K562 (cell line): ENCODE results near the gene VPS13D. TPM values are rescaled to one million over a fixed set of nuclear protein-coding genes. Genes with fewer than 3 reads are reported as not detected.

Experiments
- CREM ChIP-seq: IDR thresholded peaks from 2 replicates; pipeline ENCODE4 v1.6.1; 2014; ENCODE audit warnings: antibody characterized with exemption, low read depth
- ELF1 ChIP-seq: fragments of 200-800 bp; sonication (Bioruptor generic); IDR thresholded peaks from 2 replicates; pipeline ENCODE4 v1.6.1; 2016; ENCODE audit warnings: missing genetic modification characterization, missing compliant biosample characterization
- GTF2A2 ChIP-seq: IDR thresholded peaks from 2 replicates; pipeline ENCODE4 v1.6.1; 2016; ENCODE audit warnings: mild to moderate bottlenecking, missing genetic modification characterization, missing compliant biosample characterization
- HNRNPLL ChIP-seq: fragments of 200-400 bp; formaldehyde crosslinking; IDR thresholded peaks from 2 replicates; pipeline ENCODE4 v1.6.1; 2017; ENCODE audit warnings: low read length, low read depth, mild to moderate bottlenecking; ENCODE audit not compliant: poor library complexity, severe bottlenecking
- HSF4 ChIP-seq: fragments of 250-450 bp; sonication (Bioruptor Pico); IDR thresholded peaks from 2 replicates; pipeline ENCODE4 v2.1.2; 2022; ENCODE audit warnings: mild to moderate bottlenecking, moderate library complexity, borderline replicate concordance
- KDM5B ChIP-seq: fragments of 200-600 bp; sonication (generic); IDR thresholded peaks from 2 replicates; pipeline ENCODE4 v1.6.1; 2012; ENCODE audit warnings: low read depth, mild to moderate bottlenecking, moderate library complexity, low read length, control low read depth, inconsistent platforms; ENCODE audit not compliant: insufficient replicate concordance
- SLC30A9 ChIP-seq: fragments of 250-450 bp; sonication (Bioruptor Pico); IDR thresholded peaks from 2 replicates; pipeline ENCODE4 v1.8.0; 2022; ENCODE audit warnings: mild to moderate bottlenecking, moderate library complexity
- TOE1 ChIP-seq, 2 experiments: fragments of 450-650 bp in 1 of 2; sonication (generic) in 1 of 2; formaldehyde crosslinking in 1 of 2; IDR thresholded peaks; 2 replicates each; pipeline versions ENCODE4 v1.7.1 to v1.8.0; 2016 to 2022; ENCODE audit warnings: borderline replicate concordance in 2 of 2, mild to moderate bottlenecking in 2 of 2, antibody characterized with exemption in 1 of 2, inconsistent platforms in 1 of 2, low read depth in 1 of 2, missing genetic modification reagents in 1 of 2, moderate library complexity in 1 of 2
- TRIM24 ChIP-seq, 2 experiments: fragments of 450-650 bp; IDR thresholded peaks; 2 replicates each; pipeline ENCODE4 v1.6.1; 2016
- ZNF408 ChIP-seq: fragments of 250-450 bp; sonication (Bioruptor Pico); IDR thresholded peaks from 2 replicates; pipeline ENCODE4 v1.4.0; 2020; ENCODE audit warnings: low read depth, mild to moderate bottlenecking, moderate library complexity
- polyA plus RNA-seq, 8 experiments: library from polyadenylated mRNA; depleted of rRNA in 4 of 8; stranded (reverse) in 5 of 8; unstranded in 3 of 8; fragments of >200 nt; fragmentation: Nextera tagmentation in 2 of 8; fragmentation: Illumina TruSeq in 1 of 8; extraction: Ambion mirVana in 2 of 8; extraction: Trizol in 1 of 8; gene quantifications; 2 replicates each; pipeline versions ENCODE4 v1.2.1 to v1.2.3, GENCODE V29; 2011 to 2014; ENCODE audit warnings: inconsistent platforms in 1 of 8, missing spikeins in 1 of 8
- total RNA-seq, 7 experiments: library from RNA; depleted of rRNA in 6 of 7; stranded (reverse); fragments of >200 nt in 6 of 7; fragmentation: Illumina TruSeq in 2 of 7; extraction: Trizol in 2 of 7; gene quantifications; 2 replicates each; pipeline versions ENCODE4 v1.2.1 to v1.2.3, GENCODE V29; 2011 to 2021; ENCODE audit warnings: low replicate concordance in 1 of 7
- TF ChIP-seq, protein P1 (sequence below), 2 experiments: IDR thresholded peaks; 2 replicates each; pipeline ENCODE4 v1.6.1; 2012; ENCODE audit warnings: improper control_type of control experiment in 2 of 2, low read depth in 2 of 2, low read length in 2 of 2, borderline replicate concordance in 1 of 2
- TF ChIP-seq, protein P2 (sequence below): fragments of 250-450 bp; sonication (Bioruptor Pico); IDR thresholded peaks from 2 replicates; pipeline ENCODE4 v1.4.0; 2020
- TF ChIP-seq, protein P3 (sequence below): fragments of 250-450 bp; sonication (Bioruptor Pico); IDR thresholded peaks from 2 replicates; pipeline ENCODE4 v1.8.0; 2022; ENCODE audit warnings: inconsistent platforms, mild to moderate bottlenecking, moderate library complexity, borderline replicate concordance
- TF ChIP-seq, protein P4 (sequence below): sonication (generic); formaldehyde crosslinking; IDR thresholded peaks from 2 replicates; pipeline ENCODE4 v1.4.0; 2020; ENCODE audit warnings: mild to moderate bottlenecking, missing genetic modification reagents
- TF ChIP-seq, protein P5 (sequence below): sonication (generic); formaldehyde crosslinking; IDR thresholded peaks from 2 replicates; pipeline ENCODE4 v1.8.1; 2023; ENCODE audit warnings: mild to moderate bottlenecking, missing genetic modification reagents
- TF ChIP-seq, protein P6 (sequence below), 2 experiments: fragments of 450-650 bp in 1 of 2; sonication (generic) in 1 of 2; formaldehyde crosslinking; conservative IDR thresholded peaks; 2 replicates each; pipeline versions ENCODE4 v1.4.0 to v1.8.1; 2020 to 2022; ENCODE audit warnings: mild to moderate bottlenecking in 1 of 2, missing genetic modification reagents in 1 of 2

Gene VPS13D
- total and polyA plus RNA-seq, 9 of the 15 experiments (the other 6 are each of a cell fraction or from before 2014, with no cell fraction given) = 6.1 to 51.5 (median 38.5) TPM

DNA sequence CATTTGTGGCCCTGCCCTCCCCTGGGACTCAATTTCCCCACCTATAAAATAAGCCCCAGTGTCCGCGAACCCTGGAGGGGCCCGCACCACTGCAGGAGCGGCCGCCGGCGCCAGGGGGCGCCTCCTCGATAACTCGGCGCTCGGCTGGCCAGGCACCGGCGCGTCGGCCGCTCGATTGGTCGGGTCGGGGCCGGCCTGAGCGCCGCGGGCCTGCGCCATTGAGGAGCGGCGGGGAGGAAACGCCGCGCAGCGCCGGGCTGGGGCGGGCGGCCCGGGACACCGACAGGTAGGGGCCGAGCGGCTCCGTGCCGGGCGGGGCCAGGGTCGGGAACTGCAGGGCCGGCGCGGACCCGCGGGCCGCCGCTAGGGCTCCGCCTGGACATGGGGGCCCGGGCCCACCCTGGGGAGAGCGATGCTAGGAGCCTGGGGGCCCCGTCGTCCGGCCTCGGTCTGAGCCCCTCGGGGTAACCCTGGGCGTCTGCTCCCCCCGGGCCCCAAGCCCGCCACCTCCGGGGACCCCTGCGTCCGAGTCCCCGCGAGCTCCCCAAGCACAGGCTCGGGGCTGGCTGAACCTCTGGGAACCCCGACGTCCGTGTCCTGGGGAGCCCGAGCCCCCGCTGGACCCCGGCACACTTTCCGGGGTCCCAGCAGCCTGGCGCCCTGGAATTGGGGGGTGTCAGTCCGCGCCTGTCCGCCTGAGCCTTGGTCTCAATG, at the start of gene VPS13D (continued):
- TF ChIP-seq, protein P1, sequence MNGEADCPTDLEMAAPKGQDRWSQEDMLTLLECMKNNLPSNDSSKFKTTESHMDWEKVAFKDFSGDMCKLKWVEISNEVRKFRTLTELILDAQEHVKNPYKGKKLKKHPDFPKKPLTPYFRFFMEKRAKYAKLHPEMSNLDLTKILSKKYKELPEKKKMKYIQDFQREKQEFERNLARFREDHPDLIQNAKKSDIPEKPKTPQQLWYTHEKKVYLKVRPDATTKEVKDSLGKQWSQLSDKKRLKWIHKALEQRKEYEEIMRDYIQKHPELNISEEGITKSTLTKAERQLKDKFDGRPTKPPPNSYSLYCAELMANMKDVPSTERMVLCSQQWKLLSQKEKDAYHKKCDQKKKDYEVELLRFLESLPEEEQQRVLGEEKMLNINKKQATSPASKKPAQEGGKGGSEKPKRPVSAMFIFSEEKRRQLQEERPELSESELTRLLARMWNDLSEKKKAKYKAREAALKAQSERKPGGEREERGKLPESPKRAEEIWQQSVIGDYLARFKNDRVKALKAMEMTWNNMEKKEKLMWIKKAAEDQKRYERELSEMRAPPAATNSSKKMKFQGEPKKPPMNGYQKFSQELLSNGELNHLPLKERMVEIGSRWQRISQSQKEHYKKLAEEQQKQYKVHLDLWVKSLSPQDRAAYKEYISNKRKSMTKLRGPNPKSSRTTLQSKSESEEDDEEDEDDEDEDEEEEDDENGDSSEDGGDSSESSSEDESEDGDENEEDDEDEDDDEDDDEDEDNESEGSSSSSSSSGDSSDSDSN (IDR thresholded peaks at IDR 0.05; ENCODE audit: borderline replicate concordance in 1 of 2, low read depth in 2 of 2, low read length in 2 of 2) = peak in 1 of 2 experiments; percentile 65; a peak in 1 of 4 replicates
- TF ChIP-seq TOE1 (IDR thresholded peaks at IDR 0.05; ENCODE audit: borderline replicate concordance) (no peak), TOE1 (CRISPR knock-in tag; IDR thresholded peaks at IDR 0.05; ENCODE audit: borderline replicate concordance, low read depth) (no peak), ELF1 (tag) (no peak), ZNF408 (CRISPR knock-in tag) (no peak), GTF2A2 (tag) (no peak), SLC30A9 (CRISPR knock-in tag) (no peak), CREM (peak; percentile 93), TRIM24 (IDR thresholded peaks at IDR 0.05) (no peak), HNRNPLL (peak; percentile 68), HSF4 (no peak), KDM5B (peak; percentile 50)
- TF ChIP-seq, protein P2, sequence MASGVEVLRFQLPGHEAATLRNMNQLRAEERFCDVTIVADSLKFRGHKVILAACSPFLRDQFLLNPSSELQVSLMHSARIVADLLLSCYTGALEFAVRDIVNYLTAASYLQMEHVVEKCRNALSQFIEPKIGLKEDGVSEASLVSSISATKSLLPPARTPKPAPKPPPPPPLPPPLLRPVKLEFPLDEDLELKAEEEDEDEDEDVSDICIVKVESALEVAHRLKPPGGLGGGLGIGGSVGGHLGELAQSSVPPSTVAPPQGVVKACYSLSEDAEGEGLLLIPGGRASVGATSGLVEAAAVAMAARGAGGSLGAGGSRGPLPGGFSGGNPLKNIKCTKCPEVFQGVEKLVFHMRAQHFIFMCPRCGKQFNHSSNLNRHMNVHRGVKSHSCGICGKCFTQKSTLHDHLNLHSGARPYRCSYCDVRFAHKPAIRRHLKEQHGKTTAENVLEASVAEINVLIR (CRISPR knock-in tag) = peak; percentile 70; the same call in 1 of the 2 replicates
- TF ChIP-seq, protein P3, sequence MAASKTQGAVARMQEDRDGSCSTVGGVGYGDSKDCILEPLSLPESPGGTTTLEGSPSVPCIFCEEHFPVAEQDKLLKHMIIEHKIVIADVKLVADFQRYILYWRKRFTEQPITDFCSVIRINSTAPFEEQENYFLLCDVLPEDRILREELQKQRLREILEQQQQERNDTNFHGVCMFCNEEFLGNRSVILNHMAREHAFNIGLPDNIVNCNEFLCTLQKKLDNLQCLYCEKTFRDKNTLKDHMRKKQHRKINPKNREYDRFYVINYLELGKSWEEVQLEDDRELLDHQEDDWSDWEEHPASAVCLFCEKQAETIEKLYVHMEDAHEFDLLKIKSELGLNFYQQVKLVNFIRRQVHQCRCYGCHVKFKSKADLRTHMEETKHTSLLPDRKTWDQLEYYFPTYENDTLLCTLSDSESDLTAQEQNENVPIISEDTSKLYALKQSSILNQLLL (CRISPR knock-in tag) = no peak
- TF ChIP-seq, protein P4, sequence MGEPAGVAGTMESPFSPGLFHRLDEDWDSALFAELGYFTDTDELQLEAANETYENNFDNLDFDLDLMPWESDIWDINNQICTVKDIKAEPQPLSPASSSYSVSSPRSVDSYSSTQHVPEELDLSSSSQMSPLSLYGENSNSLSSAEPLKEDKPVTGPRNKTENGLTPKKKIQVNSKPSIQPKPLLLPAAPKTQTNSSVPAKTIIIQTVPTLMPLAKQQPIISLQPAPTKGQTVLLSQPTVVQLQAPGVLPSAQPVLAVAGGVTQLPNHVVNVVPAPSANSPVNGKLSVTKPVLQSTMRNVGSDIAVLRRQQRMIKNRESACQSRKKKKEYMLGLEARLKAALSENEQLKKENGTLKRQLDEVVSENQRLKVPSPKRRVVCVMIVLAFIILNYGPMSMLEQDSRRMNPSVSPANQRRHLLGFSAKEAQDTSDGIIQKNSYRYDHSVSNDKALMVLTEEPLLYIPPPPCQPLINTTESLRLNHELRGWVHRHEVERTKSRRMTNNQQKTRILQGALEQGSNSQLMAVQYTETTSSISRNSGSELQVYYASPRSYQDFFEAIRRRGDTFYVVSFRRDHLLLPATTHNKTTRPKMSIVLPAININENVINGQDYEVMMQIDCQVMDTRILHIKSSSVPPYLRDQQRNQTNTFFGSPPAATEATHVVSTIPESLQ = no peak
- TF ChIP-seq, protein P5, sequence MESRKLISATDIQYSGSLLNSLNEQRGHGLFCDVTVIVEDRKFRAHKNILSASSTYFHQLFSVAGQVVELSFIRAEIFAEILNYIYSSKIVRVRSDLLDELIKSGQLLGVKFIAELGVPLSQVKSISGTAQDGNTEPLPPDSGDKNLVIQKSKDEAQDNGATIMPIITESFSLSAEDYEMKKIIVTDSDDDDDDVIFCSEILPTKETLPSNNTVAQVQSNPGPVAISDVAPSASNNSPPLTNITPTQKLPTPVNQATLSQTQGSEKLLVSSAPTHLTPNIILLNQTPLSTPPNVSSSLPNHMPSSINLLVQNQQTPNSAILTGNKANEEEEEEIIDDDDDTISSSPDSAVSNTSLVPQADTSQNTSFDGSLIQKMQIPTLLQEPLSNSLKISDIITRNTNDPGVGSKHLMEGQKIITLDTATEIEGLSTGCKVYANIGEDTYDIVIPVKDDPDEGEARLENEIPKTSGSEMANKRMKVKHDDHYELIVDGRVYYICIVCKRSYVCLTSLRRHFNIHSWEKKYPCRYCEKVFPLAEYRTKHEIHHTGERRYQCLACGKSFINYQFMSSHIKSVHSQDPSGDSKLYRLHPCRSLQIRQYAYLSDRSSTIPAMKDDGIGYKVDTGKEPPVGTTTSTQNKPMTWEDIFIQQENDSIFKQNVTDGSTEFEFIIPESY (CRISPR knock-in tag) = peak; percentile 91
- TF ChIP-seq, protein P6, sequence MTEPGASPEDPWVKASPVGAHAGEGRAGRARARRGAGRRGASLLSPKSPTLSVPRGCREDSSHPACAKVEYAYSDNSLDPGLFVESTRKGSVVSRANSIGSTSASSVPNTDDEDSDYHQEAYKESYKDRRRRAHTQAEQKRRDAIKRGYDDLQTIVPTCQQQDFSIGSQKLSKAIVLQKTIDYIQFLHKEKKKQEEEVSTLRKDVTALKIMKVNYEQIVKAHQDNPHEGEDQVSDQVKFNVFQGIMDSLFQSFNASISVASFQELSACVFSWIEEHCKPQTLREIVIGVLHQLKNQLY (CRISPR knock-in tag; conservative IDR thresholded peaks at IDR 0.05) = no peak
